ENCODE measurements around the gene HOXA11. TPM values are rescaled to one million over a fixed set of nuclear protein-coding genes. Genes with fewer than 3 reads are reported as not detected.
A peak's percentile ranks its signal among the peaks of the same experiment; 100 is the strongest.

The HOXA11 gene
- total RNA-seq, 5 donors from 2014 or later (not counting 1 experiment from before 2014, with no cell fraction given): not detected

GRCh38 chr7:27182861-27183681, 2.0 kb downstream of the HOXA11 start:
- Histone ChIP-seq H3K9me3 (no peaks in the 10 kb centered on the region), H3K36me3 (ENCODE audit: control insufficient read depth in 2 of 2, extremely low read depth in 1 of 2, insufficient read depth in 1 of 2, low read length in 1 of 2) (no peaks in the 10 kb centered on the region), H3K27ac (ENCODE audit: low read length) (no peak overlapping the region), H3K4me3 (ENCODE audit: control insufficient read depth in 1 of 2, extremely low read depth in 1 of 2, low read length in 1 of 2) (no peak overlapping the region), H3K27me3 (replicated peaks in 1 of 2; ENCODE audit: control insufficient read depth in 2 of 2, extremely low read depth in 1 of 2, insufficient read depth in 2 of 2, low read length in 1 of 2) (peaks cover 31 to 90% of the 10 kb centered on the region in 2 experiments), H3K4me1 (ENCODE audit: control insufficient read depth in 1 of 2, extremely low read depth in 1 of 2, insufficient read depth in 2 of 2, low read length in 2 of 2) (peaks cover 22 to 58% of the 10 kb centered on the region in 2 experiments)
- Mint-ChIP-seq H3K4me1 (peaks cover 36 to 51% (median 43%) of the 10 kb centered on the region in 3 donors), H3K36me3 (no peaks in the 10 kb centered on the region), H3K27ac (peak overlapping the region in 1 of 2 donors; percentile 2), H3K9me3 (no peaks in the 10 kb centered on the region), H3K27me3 (peaks cover 55 to 87% of the 10 kb centered on the region in 2 donors), H3K4me3 (peak overlapping the region in 1 of 3 donors; percentile 71)
- CTCF ChIA-PET: interaction anchor here in 1 of 2 donors (0.6 kb wide), 1 partner anchor 886 kb away, joined by 6 read pairs; no protein-coding TSS in a partner anchor
- no peak for ATAC-seq (replicated peaks in 1 of 4)
- POLR2A ChIA-PET: interaction anchor here in 1 of 2 donors (0.6 kb wide), 1 partner anchor 13 kb away, joined by 3 read pairs; no protein-coding TSS in a partner anchor
- DNase-seq: peak in 4 of 35 experiments; percentile 7 to 22 (median 14)
- 27% methylated on average over 34 of the region's 39 CpGs for WGBS (ENCODE audit: insufficient coverage)

GRCh38 chr7:27182285-27182841, 2.7 kb downstream of the HOXA11 start:
- POLR2A ChIA-PET: no interaction called here
- Histone ChIP-seq H3K9me3 (no peaks in the 10 kb centered on the region), H3K4me1 (ENCODE audit: control insufficient read depth in 1 of 2, extremely low read depth in 1 of 2, insufficient read depth in 2 of 2, low read length in 2 of 2) (peaks cover 19 to 51% of the 10 kb centered on the region in 2 experiments), H3K27me3 (replicated peaks in 1 of 2; ENCODE audit: control insufficient read depth in 2 of 2, extremely low read depth in 1 of 2, insufficient read depth in 2 of 2, low read length in 1 of 2) (peaks cover 30 to 88% of the 10 kb centered on the region in 2 experiments), H3K36me3 (ENCODE audit: control insufficient read depth in 2 of 2, extremely low read depth in 1 of 2, insufficient read depth in 1 of 2, low read length in 1 of 2) (no peaks in the 10 kb centered on the region), H3K4me3 (ENCODE audit: control insufficient read depth in 1 of 2, extremely low read depth in 1 of 2, low read length in 1 of 2) (no peak overlapping the region), H3K27ac (ENCODE audit: low read length) (no peak overlapping the region)
- peaks cover 55 to 87% of the 10 kb centered on the region in 2 donors for H3K27me3 Mint-ChIP-seq
- no peaks in the 10 kb centered on the region for H3K36me3 Mint-ChIP-seq
- CTCF ChIA-PET: interaction anchor here in 1 of 2 donors (0.6 kb wide), 2 partner anchors 19 to 477 kb away, joined by 7 to 9 read pairs; no protein-coding TSS in a partner anchor
- no CpG with 5 or more reads among the region's 4 CpGs for WGBS (ENCODE audit: insufficient coverage)
- H3K27ac Mint-ChIP-seq: peak overlapping the region in 1 of 2 donors; percentile 2
- H3K4me1 Mint-ChIP-seq: peaks cover 28 to 45% (median 37%) of the 10 kb centered on the region in 3 donors
- peak overlapping the region in 1 of 3 donors; percentile 5 for H3K4me3 Mint-ChIP-seq
- DNase-seq: peak in 1 of 35 experiments; percentile 2
- no peak for ATAC-seq (replicated peaks in 1 of 4)
- no peaks in the 10 kb centered on the region for H3K9me3 Mint-ChIP-seq

GRCh38 chr7:27181795-27182275, 3.2 kb downstream of the HOXA11 start:
- H3K27me3 Mint-ChIP-seq: peaks cover 52 to 87% of the 10 kb centered on the region in 2 donors
- H3K27ac Mint-ChIP-seq: no peak overlapping the region
- 100% methylated on average over 2 of the region's 4 CpGs for WGBS (ENCODE audit: insufficient coverage)
- no peak overlapping the region for H3K4me3 Mint-ChIP-seq
- CTCF ChIA-PET: interaction anchor here in 1 of 2 donors (0.6 kb wide), 2 partner anchors 19 to 476 kb away, joined by 7 to 9 read pairs; no protein-coding TSS in a partner anchor
- no peaks in the 10 kb centered on the region for H3K36me3 ChIP-seq (ENCODE audit: control insufficient read depth in 2 of 2, extremely low read depth in 1 of 2, insufficient read depth in 1 of 2, low read length in 1 of 2)
- peaks cover 19 to 48% of the 10 kb centered on the region in 2 experiments for H3K4me1 ChIP-seq (ENCODE audit: control insufficient read depth in 1 of 2, extremely low read depth in 1 of 2, insufficient read depth in 2 of 2, low read length in 2 of 2)
- peaks cover 25 to 89% of the 10 kb centered on the region in 2 experiments for H3K27me3 ChIP-seq (replicated peaks in 1 of 2; ENCODE audit: control insufficient read depth in 2 of 2, extremely low read depth in 1 of 2, insufficient read depth in 2 of 2, low read length in 1 of 2)
- peaks cover 26 to 41% (median 33%) of the 10 kb centered on the region in 3 donors for H3K4me1 Mint-ChIP-seq
- DNase-seq (peak in 3 of 35 experiments; percentile 5 to 10 (median 8)), ATAC-seq (replicated peaks in 1 of 4) (no peak)
- no peaks in the 10 kb centered on the region for H3K36me3 Mint-ChIP-seq
- no peaks in the 10 kb centered on the region for H3K9me3 Mint-ChIP-seq
- no peak overlapping the region for H3K27ac ChIP-seq (ENCODE audit: low read length)
- H3K4me3 ChIP-seq (ENCODE audit: control insufficient read depth in 1 of 2, extremely low read depth in 1 of 2, low read length in 1 of 2): no peak overlapping the region
- no peaks in the 10 kb centered on the region for H3K9me3 ChIP-seq
- POLR2A ChIA-PET: no interaction called here

- Histone ChIP-seq H3K36me3 (ENCODE audit: control insufficient read depth in 2 of 2, extremely low read depth in 1 of 2, insufficient read depth in 1 of 2, low read length in 1 of 2) (no peaks in the 10 kb centered on the region), H3K27me3 (replicated peaks in 1 of 2; ENCODE audit: control insufficient read depth in 2 of 2, extremely low read depth in 1 of 2, insufficient read depth in 2 of 2, low read length in 1 of 2) (peaks cover 16 to 90% of the 10 kb centered on the region in 2 experiments), H3K4me3 (ENCODE audit: control insufficient read depth in 1 of 2, extremely low read depth in 1 of 2, low read length in 1 of 2) (no peak overlapping the region), H3K4me1 (ENCODE audit: control insufficient read depth in 1 of 2, extremely low read depth in 1 of 2, insufficient read depth in 2 of 2, low read length in 2 of 2) (peaks cover 13 to 40% of the 10 kb centered on the region in 2 experiments), H3K9me3 (no peaks in the 10 kb centered on the region), H3K27ac (ENCODE audit: low read length) (no peak overlapping the region)
- H3K9me3 Mint-ChIP-seq: no peaks in the 10 kb centered on the region
- POLR2A ChIA-PET: interaction anchor here in 1 of 2 donors (0.6 kb wide), 1 partner anchor 329 kb away, joined by 8 read pairs; no protein-coding TSS in a partner anchor
- H3K36me3 Mint-ChIP-seq: no peaks in the 10 kb centered on the region
- no peak for ATAC-seq (replicated peaks in 1 of 4)
- peaks cover 18 to 32% (median 25%) of the 10 kb centered on the region in 3 donors for H3K4me1 Mint-ChIP-seq
- peak in 1 of 35 experiments; percentile 10 for DNase-seq
- H3K27me3 Mint-ChIP-seq: peaks cover 42 to 87% of the 10 kb centered on the region in 2 donors
- no peak overlapping the region for H3K27ac Mint-ChIP-seq
- H3K4me3 Mint-ChIP-seq: no peak overlapping the region
- WGBS (ENCODE audit: insufficient coverage): 97% methylated on average over 5 of the region's 12 CpGs
- CTCF ChIA-PET: interaction anchor here (0.5 to 2.2 kb wide), 11 partner anchors 10 to 1334 kb away, joined by 3 to 26 read pairs (median 3); no protein-coding TSS in a partner anchor
Measured at GRCh38 chr7:27180431-27181420, 4.3 kb downstream of the HOXA11 start.

- ChIA-PET POLR2A (interaction anchor here in 1 of 2 donors (0.6 kb wide), 1 partner anchor 330 kb away, joined by 8 read pairs; no protein-coding TSS in a partner anchor), CTCF (interaction anchor here (0.5 to 2.2 kb wide), 17 partner anchors 11 to 1334 kb away, joined by 3 to 26 read pairs (median 3); no protein-coding TSS in a partner anchor)
- Histone ChIP-seq H3K4me1 (ENCODE audit: control insufficient read depth in 1 of 2, extremely low read depth in 1 of 2, insufficient read depth in 2 of 2, low read length in 2 of 2) (peaks cover 7 to 30% of the 10 kb centered on the region in 2 experiments), H3K9me3 (no peaks in the 10 kb centered on the region), H3K4me3 (ENCODE audit: control insufficient read depth in 1 of 2, extremely low read depth in 1 of 2, low read length in 1 of 2) (peak overlapping the region in 1 of 2 donors; percentile 29), H3K36me3 (ENCODE audit: control insufficient read depth in 2 of 2, extremely low read depth in 1 of 2, insufficient read depth in 1 of 2, low read length in 1 of 2) (no peaks in the 10 kb centered on the region), H3K27me3 (replicated peaks in 1 of 2; ENCODE audit: control insufficient read depth in 2 of 2, extremely low read depth in 1 of 2, insufficient read depth in 2 of 2, low read length in 1 of 2) (peaks cover 11 to 90% of the 10 kb centered on the region in 2 experiments), H3K27ac (ENCODE audit: low read length) (no peak overlapping the region)
- Mint-ChIP-seq H3K27me3 (peaks cover 42 to 87% of the 10 kb centered on the region in 2 donors), H3K9me3 (no peaks in the 10 kb centered on the region), H3K4me1 (peaks cover 13 to 26% (median 17%) of the 10 kb centered on the region in 3 donors), H3K27ac (peak overlapping the region in 1 of 2 donors; percentile 65), H3K4me3 (peak overlapping the region in 2 of 3 donors; percentile 4 to 10), H3K36me3 (no peaks in the 10 kb centered on the region)
- WGBS (ENCODE audit: insufficient coverage): 19% methylated on average over 42 of the region's 56 CpGs
- ATAC-seq (replicated peaks in 1 of 4): peak; percentile 64 to 81 (median 70)
- peak in 30 of 35 experiments; percentile 31 to 83 (median 52) for DNase-seq
Measured at GRCh38 chr7:27179503-27180430, 5.3 kb downstream of the HOXA11 start.
